ENCODE results near the gene SEMA4D.

The SEMA4D gene

GRCh38 chr9:89464300-89464901, 33.5 kb downstream of the SEMA4D start:
- no peak for DNase-seq

DNA sequence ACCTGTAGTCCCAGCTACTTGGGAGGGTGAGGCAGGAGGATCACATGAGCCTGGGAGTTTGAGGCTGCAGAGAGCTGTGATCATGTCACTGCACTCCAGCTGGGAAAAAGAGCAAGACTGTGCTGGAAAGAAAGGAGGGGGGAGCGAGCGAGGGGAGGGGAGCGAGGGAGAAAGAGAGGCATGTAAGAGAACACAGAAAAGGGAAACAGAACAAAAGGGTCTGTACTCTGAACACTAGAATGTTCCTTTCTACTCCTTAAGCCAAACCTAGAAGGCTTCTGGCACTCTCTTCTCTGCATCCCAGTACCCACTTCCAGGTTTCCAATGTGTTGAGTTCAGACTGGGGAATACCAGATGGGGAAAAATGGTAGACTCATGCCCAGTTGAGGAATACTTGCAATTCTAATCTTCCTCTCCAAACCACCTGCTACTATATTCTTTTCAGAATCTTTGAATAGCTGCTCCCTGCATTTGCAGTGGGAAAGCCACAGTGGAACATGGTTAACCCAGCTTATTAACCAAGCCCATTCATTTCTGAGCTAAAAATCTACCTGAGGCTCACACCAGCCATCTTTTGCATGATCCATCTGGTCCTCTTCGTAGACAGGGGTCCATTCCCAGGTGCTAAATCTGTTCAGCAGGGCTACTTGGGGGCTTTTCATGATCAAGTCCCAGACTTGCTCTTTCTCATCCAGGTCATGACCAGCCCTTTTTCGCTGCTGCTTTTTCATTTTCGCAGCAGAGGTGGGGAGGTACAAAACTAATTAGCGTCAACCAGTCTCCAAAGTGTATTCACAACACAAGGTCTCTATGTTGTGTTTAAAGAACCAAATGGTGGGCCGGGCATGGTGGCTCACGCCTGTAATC, 34.9 kb downstream of the SEMA4D start:
- DNase-seq, result no peak

DNA sequence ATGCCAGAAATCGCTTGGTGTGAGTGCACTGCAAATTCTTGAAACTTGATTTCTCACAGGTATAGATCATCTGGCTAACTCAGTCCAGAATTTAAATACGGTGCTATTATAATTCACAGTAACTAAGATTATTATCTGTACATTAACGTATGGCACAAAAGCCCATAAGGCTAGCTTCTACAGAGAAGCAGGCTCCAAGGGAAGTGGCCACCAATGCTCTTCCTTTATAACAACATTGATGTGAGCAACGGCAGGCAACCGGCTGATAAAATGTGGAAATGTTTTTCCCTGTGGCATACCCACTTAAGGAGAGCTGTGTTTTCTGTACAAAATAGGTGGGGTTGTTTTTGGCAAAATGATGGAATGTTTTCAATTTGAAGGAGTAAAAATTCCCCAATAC, 35.7 kb downstream of the SEMA4D start:
- DNase-seq, result no peak

- DNase-seq, result no peak
Measured at GRCh38 chr9:89461265-89461664, 36.6 kb downstream of the SEMA4D start.

GRCh38 chr9:89460551-89460950, 37.4 kb downstream of the SEMA4D start:
- no peak for DNase-seq

- DNase-seq, result no peak
Measured at GRCh38 chr9:89458768-89459496, 39.0 kb downstream of the SEMA4D start.

DNA sequence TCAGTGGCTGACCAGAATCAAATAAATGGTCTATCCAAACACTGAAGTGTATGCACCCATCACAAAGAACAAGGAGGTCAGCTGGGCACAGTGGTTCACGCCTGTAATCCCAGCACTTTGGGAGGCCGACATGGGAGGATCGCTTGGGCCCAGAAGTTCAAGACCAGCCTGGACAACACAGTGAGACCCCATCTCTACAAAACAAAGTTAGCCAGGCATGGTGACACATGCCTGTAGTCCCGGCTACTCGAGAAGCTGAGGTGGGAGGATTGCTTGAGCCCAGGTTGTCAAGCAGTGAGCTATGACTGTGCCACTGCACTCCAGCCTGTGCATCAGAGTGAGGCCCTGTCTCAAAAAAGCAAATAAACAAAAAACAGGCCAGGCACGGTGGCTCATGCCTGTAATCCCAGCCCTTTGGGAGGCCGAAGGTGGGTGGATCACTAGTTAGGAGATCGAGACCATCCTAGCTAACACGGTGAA, 40.5 kb downstream of the SEMA4D start:
- DNase-seq, result no peak

GRCh38 chr9:89455356-89455824, 42.5 kb downstream of the SEMA4D start:
- no peak for DNase-seq

DNA sequence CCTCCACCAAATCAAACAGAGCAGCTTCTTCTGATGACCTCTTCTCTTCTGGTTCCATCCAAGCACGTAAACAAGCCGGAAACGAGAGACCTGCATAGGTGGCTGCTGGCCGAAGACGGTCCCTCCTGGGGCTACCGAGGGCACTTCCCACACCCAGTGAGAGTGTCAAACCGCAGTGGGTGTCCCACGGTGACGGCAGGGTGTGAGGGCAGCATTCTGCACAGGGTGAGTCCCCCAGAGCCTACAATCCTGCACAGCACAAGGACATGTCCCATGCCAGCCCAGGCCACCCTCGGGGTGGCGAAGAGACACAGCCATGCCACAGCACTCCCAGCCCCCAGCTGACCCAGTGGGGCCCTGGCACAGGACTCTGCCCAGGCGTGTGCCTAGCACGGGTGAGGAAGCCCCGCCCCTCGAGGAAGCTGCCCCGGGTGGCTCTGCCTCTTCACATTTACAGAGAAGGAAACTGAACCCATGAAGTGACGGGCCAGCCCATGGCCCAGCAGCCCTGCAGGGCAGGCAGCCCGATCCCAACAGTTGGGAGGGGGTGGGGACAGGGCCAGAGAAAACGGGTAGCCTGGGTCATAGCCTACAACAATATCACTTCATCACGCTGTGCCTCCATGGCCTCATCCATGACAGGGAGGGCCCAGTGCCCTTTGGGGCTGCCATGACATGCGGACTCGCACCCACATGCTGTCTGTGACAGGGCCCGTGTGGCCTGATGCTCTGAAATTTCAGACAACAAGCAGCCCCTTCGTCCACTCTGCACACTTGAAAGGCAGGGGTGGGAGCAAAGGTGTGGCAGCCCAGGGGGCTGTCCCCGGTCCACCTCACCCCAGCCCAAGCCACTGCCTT, 43.2 kb downstream of the SEMA4D start:
- no peak for DNase-seq

DNA sequence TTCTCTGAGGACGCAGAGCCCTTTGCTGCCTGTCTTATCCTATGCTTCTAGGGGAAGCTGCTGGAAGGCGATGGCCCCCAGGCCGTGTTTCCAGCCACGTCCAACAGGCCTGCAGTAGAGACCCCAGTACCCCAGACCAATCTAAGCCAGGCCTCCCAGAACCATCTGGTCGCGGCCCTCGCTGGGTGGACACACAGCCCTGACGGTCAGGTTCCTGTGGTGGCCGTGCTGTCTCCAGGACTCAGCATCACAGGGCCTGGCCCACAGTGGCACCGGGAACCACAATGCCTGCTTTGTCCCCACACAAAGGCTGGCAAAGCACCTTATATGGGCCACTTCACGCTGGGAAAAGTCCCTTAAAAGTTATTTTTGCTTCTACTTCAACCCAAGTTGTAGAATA, 44.5 kb downstream of the SEMA4D start:
- no peak for DNase-seq

DNA sequence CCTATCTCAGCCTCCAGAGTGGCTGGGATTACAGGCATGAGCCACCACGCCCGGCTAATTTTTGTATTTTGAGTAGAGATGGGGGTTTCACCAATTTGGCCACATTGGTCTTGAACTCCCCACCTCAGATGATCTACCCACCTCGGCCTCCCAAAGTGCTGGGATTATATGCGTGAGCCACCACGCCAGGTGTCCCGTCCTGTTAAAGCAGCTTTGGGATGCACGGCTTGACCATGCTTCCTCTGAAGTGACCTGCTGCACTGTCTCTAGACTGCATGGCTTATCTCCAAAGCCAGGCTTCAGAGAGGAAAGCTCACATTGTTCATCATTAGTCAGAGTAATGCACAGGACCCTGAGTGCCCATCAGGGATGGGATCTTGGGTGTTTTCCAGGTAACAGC, 45.4 kb downstream of the SEMA4D start:
- DNase-seq, result no peak

DNA sequence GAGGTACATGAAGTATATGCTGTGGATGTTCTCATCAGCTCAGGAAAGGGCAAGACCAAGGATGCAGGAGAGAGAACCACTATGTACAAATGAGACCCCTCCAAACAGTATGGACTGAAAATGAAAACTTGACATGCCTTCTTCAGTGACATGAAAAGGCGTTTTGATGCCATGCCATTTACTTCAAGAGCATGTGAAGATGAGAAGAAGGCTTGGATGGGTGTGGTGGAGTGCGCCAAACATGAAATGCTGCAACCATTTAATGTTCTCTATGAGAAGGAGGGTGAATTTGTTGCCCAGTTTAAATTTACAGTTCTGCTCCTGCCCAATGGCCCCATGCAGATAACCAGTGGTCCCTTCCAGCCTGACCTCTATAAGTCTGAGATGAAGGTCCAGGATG, 47.7 kb downstream of the SEMA4D start:
- DNase-seq, result no peak

DNA sequence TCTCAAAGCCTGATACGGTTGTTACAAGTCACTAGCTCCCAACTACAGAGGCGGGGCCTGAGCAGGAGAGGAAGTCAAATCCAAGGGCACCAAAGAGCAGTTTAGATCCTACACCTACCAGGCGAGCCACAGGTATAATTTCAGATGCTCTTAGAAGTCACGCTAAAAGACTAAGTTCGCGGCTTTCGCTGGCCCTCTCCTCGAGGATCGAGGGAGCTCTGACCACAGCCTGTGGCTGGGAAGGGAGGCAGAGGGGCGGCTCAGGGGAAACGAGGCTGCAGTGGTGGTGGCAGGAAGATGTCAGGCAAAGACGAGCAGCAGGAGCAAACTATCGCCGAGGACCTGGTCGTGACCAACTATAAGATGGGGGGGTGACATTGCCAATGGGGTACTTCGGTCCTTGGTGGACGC, 48.6 kb downstream of the SEMA4D start:
- no peak for DNase-seq

- no peak for DNase-seq
Measured at GRCh38 chr9:89448821-89449220, 49.1 kb downstream of the SEMA4D start.

DNA sequence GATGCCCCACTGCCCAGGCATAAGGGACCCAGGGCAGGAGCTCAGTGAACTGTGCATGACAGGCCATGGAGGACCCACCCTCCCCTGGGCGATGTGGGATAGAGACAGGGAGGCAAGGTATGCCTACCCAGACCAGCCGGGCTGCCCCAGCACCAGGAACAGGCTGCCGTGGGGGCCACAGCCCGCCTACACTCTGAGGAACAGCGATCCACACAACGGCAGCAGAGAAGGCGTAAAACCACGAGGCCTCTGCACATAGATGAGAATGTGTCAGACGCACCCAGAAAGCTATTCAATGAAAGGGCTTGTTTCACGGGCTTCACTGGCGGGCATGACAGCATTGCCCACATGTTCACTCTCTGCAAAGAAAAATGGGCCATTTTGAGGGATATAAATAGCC, 49.5 kb downstream of the SEMA4D start:
- DNase-seq, result no peak

DNA sequence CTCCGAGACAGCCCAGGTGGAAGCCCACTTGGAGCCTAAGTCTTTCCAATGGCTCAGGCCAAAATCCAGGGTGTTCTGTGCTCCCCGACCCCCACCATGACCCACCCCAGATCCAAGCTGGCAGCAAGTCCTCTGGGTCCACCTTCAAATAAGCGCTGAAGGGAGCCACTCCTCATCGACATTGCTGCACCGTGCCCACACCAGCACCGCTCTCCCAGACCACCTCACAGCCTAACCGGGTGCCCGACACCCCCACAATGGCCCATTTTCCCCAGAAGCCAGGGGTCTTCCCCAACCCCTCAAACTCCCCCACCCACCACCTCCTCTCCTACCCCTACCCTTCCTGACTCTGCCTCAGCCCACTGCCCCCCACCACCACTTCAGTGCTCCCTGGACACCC, 50.5 kb downstream of the SEMA4D start:
- DNase-seq, result no peak

GRCh38 chr9:89446961-89447310, 51.0 kb downstream of the SEMA4D start:
- no peak for DNase-seq

- DNase-seq, result no peak
Measured at GRCh38 chr9:89446261-89446960, 51.5 kb downstream of the SEMA4D start.

DNA sequence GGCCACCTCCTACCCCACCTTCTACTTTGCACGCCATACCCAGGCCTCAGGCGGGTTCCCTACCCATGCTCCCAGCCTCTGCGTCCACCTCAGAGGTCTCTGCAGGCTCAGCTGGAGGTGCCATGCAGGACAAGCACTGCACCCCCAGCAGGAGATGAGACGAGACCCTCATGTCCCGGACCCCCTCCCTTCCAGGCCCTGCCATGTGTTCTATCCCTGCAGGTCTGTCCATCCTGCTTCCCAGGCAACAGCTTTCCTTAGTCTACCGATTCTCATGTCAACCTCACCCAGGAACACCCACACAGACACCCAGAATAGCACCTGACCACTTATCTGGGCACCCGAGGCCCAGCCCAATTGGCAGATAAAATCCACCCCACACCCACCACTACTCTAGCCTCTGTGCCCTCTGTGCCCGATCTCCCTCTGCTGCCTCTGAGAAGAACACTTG, 52.1 kb downstream of the SEMA4D start:
- no peak for DNase-seq

- DNase-seq, result no peak
Measured at GRCh38 chr9:89444925-89445765, 52.8 kb downstream of the SEMA4D start.

DNA sequence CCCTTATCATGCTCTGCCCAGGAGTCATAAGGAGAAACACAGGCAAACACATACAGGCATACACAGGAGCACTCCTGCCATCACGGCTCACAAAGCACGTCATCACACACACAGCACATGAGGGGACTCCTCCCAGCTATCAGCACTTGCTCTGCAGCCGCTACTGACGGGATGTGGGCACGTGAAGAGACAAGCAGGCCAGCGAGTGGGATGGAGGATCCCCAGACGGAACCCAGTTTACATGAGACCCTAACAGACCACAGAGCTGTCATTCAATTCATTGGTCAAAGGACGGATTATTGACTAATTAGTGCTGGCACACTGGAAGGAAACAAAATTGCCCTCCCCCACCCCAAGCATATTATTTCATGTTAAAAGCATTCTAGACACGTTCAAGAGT, 53.6 kb downstream of the SEMA4D start:
- no peak for DNase-seq

Measured in NCI-H1092 treated with DMSO at 0.1 percent for 48 hours (cell line).